ENCODE results near the gene STAP2.

GRCh38 chr19:4360641-4361151 is 22.1 kb upstream of the STAP2 start:
- TF ChIP-seq CTCF (IDR thresholded peaks at IDR 0.05; ENCODE audit: low read length) = no peak
- no peak for TF ChIP-seq EZH2 (IDR thresholded peaks at IDR 0.05; ENCODE audit: borderline replicate concordance, low read length)
